PC-3 (cell line): Measurements from ENCODE around the gene DGAT2. TPM values are rescaled to one million over a fixed set of nuclear protein-coding genes. Genes with fewer than 3 reads are reported as not detected.

ENCODE experiments used
- ATAC-seq: fragments of 200-7000 bp; cut with Tn5 transposase; 2 replicates; pipeline ENCODE4 v1.9.1; 2020; ENCODE audit warnings: mild to moderate bottlenecking, moderate library complexity
- BruUV-seq: library from RNA; stranded (reverse); fragments of 400-500 nt; replicated peaks from 2 replicates; lab custom pipeline; 2021; lab: Mats Ljungman, UMichigan
- CTCF ChIA-PET: fragments of 300-600 bp; sonication (Branson Sonifier 250); formaldehyde crosslinking; loops from one replicate; lab custom pipeline; 2022; ENCODE audit warnings: antibody characterized with exemption; lab: Charles Lee
- POLR2A ChIA-PET: fragments of 300-600 bp; sonication (Branson Sonifier 250); formaldehyde crosslinking; loops from one replicate; lab custom pipeline; 2022; ENCODE audit warnings: antibody characterized with exemption; ENCODE audit not compliant: unreplicated experiment; lab: Charles Lee
- DNase-seq: peaks from one replicate; pipeline ENCODE4 v3.0.0-alpha.2; 2015
- H2AFZ ChIP-seq: fragments of 300-600 bp; sonication (generic); 2 replicates; pipeline ENCODE4 v1.6.0; 2016; ENCODE audit warnings: antibody characterized with exemption, low read length
- H3F3A ChIP-seq: fragments of 300-600 bp; sonication (generic); one replicate; pipeline ENCODE4 v1.6.0; 2017; ENCODE audit warnings: antibody characterized with exemption, low read length, control low read depth, mild to moderate bottlenecking; ENCODE audit not compliant: unreplicated experiment
- H3K27ac ChIP-seq: fragments of 300-600 bp; sonication (generic); 2 replicates; pipeline ENCODE4 v1.5.1; 2016; ENCODE audit warnings: mild to moderate bottlenecking, low read length
- H3K27me3 ChIP-seq: fragments of 300-600 bp; sonication (generic); 2 replicates; pipeline ENCODE4 v1.6.1; 2016; ENCODE audit warnings: low read length, mixed read lengths
- H3K36me3 ChIP-seq: fragments of 300-600 bp; sonication (generic); 2 replicates; pipeline ENCODE4 v1.6.1; 2016; ENCODE audit warnings: low read depth, mixed run types, low read length, mixed read lengths
- H3K4me1 ChIP-seq: fragments of 300-600 bp; sonication (generic); 2 replicates; pipeline ENCODE4 v1.5.1; 2016; ENCODE audit warnings: low read length; ENCODE audit not compliant: insufficient read depth
- H3K4me2 ChIP-seq: fragments of 300-600 bp; sonication (generic); 2 replicates; pipeline ENCODE4 v1.6.0; 2016; ENCODE audit warnings: low read length
- H3K4me3 ChIP-seq: fragments of 300-600 bp; sonication (generic); 2 replicates; pipeline ENCODE4 v1.5.1; 2016; ENCODE audit warnings: mild to moderate bottlenecking, low read length, mixed read lengths
- H3K79me2 ChIP-seq: fragments of 300-600 bp; sonication (generic); 2 replicates; pipeline ENCODE4 v1.6.1; 2017; ENCODE audit warnings: low read length, mixed read lengths
- H3K9ac ChIP-seq: fragments of 300-600 bp; sonication (generic); 2 replicates; pipeline ENCODE4 v1.6.0; 2016; ENCODE audit warnings: mild to moderate bottlenecking, low read length
- H3K9me2 ChIP-seq: fragments of 300-600 bp; sonication (generic); replicated peaks from 2 replicates; pipeline ENCODE4 v1.6.1; 2016; ENCODE audit warnings: mixed run types, low read length, mixed read lengths
- H3K9me3 ChIP-seq: fragments of 300-600 bp; sonication (generic); 2 replicates; pipeline ENCODE4 v1.6.1; 2016; ENCODE audit warnings: low read length, mixed read lengths
- H4K20me1 ChIP-seq: fragments of 300-600 bp; sonication (generic); 2 replicates; pipeline ENCODE4 v1.6.1; 2016; ENCODE audit warnings: low read length, mixed read lengths
- EZH2 ChIP-seq: fragments of 300-600 bp; sonication (generic); IDR thresholded peaks from one replicate; pipeline ENCODE4 v1.6.1; 2017; ENCODE audit warnings: antibody characterized with exemption, mild to moderate bottlenecking, low read length; ENCODE audit not compliant: unreplicated experiment
- EZH2phosphoT487 ChIP-seq: fragments of 300-600 bp; sonication (generic); IDR thresholded peaks from 2 replicates; pipeline ENCODE4 v1.6.1; 2018; ENCODE audit warnings: mild to moderate bottlenecking, antibody characterized with exemption, low read length, borderline replicate concordance
- intact Hi-C: fragments of 100-400 bp; cut with micrococcal nuclease; formaldehyde crosslinking; loops from 2 replicates; pipeline ENCODE4 v1.9.0; 2023
- total RNA-seq: library from RNA; depleted of rRNA; stranded (reverse); fragments of >200 nt; gene quantifications from 2 replicates; pipeline ENCODE4 v1.2.3, GENCODE V29; 2014
- TF ChIP-seq, protein P1 (sequence below): fragments of 300-600 bp; sonication (generic); conservative IDR thresholded peaks from 2 replicates; pipeline ENCODE4 v1.5.1; 2017; ENCODE audit warnings: antibody characterized with exemption, low read depth, mild to moderate bottlenecking, low read length

Gene DGAT2
- total RNA-seq, 1 experiment from 2014 or later: 14.3 TPM

DNA sequence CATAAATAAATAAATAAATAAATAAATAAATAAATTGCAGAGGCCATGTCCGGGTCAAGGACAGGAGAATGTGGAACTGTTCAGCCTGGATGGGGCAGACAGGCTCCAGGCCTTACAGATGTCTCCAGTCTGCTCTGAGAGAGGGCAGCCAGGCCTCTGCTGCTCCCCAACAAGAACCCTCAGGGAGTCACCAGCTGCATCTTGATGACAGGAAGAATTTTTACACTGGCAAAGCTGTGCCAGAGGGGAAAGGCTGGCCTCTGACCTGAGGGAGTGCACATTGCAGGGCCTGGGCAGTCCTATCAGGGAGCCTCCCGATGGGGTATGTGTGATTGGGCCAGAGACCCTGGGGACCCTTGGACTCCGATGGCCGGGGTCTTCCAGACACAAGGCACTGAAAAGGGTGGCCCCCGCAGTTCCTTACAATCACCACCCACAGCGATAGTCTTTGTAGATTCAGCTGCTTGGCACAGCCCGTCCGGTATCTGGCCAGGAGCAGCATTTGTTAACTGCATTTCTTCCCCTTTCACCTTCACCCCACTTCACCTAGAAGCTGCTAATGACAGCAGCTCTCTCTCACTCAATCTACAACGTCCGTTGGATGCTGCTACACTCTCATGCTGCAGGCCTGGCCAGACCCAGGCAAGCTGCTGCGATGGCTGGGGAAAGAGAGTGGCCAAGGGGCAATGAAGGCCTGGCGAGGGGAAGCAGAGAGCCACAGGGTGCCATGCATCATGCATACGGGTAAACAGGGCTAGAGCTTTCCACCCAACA lies 42.8 kb upstream of the DGAT2 start:
- no peaks in the 10 kb centered on the region for H3K36me3 ChIP-seq
- intact Hi-C loops: no loop called here
- H3K9ac ChIP-seq: no peak overlapping the region
- no TSS peak for BruUV-seq
- H3K27ac ChIP-seq: no peak overlapping the region
- no peaks in the 10 kb centered on the region for H3K9me3 ChIP-seq
- no peak overlapping the region for H3K4me3 ChIP-seq
- H3K4me2 ChIP-seq: no peak overlapping the region
- no peaks in the 10 kb centered on the region for H3F3A ChIP-seq
- ChIA-PET CTCF (no interaction called here), POLR2A (no interaction called here)
- H3K9me2 ChIP-seq: no peaks in the 10 kb centered on the region
- no peaks in the 10 kb centered on the region for H4K20me1 ChIP-seq
- ATAC-seq (no peak), DNase-seq (no peak)
- TF ChIP-seq EZH2phosphoT487 (no peak), EZH2 (no peak)
- TF ChIP-seq, protein P1, sequence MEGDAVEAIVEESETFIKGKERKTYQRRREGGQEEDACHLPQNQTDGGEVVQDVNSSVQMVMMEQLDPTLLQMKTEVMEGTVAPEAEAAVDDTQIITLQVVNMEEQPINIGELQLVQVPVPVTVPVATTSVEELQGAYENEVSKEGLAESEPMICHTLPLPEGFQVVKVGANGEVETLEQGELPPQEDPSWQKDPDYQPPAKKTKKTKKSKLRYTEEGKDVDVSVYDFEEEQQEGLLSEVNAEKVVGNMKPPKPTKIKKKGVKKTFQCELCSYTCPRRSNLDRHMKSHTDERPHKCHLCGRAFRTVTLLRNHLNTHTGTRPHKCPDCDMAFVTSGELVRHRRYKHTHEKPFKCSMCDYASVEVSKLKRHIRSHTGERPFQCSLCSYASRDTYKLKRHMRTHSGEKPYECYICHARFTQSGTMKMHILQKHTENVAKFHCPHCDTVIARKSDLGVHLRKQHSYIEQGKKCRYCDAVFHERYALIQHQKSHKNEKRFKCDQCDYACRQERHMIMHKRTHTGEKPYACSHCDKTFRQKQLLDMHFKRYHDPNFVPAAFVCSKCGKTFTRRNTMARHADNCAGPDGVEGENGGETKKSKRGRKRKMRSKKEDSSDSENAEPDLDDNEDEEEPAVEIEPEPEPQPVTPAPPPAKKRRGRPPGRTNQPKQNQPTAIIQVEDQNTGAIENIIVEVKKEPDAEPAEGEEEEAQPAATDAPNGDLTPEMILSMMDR: no peak
- H2AFZ ChIP-seq: no peak overlapping the region
- H3K27me3 ChIP-seq: no peaks in the 10 kb centered on the region
- no peaks in the 10 kb centered on the region for H3K79me2 ChIP-seq
- no peaks in the 10 kb centered on the region for H3K4me1 ChIP-seq

DNA sequence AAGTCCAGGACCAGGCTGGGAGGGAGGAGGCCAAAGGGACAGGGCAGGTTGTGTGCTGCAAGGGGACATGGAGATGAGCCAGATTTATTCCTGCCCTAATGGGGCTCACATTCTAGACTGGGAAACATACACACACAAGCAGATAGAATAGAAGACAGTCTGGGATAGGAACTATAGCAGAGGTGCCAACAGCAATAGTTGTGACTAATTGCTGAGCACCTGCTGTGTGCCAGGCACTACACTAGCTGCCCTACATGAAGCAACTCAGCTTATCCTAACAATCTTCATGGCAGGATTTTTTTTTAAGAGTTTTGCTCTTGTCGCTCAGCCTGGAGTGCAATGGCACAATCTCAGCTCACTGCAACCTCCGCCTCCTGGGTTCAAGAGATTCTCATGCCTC lies 39.6 kb upstream of the DGAT2 start:
- no peak for ATAC-seq
- H3K4me3 ChIP-seq: no peak overlapping the region
- intact Hi-C loops: no loop called here
- no peaks in the 10 kb centered on the region for H3K79me2 ChIP-seq
- no peaks in the 10 kb centered on the region for H3K27me3 ChIP-seq
- no peak overlapping the region for H3K9ac ChIP-seq
- no peaks in the 10 kb centered on the region for H3K9me2 ChIP-seq
- H4K20me1 ChIP-seq: no peaks in the 10 kb centered on the region
- no peaks in the 10 kb centered on the region for H3F3A ChIP-seq
- POLR2A ChIA-PET: no interaction called here
- H3K4me1 ChIP-seq: no peaks in the 10 kb centered on the region
- TF ChIP-seq EZH2: no peak
- no peak for TF ChIP-seq EZH2phosphoT487
- TF ChIP-seq, protein P1: no peak
- no peak overlapping the region for H2AFZ ChIP-seq
- BruUV-seq: no TSS peak
- H3K4me2 ChIP-seq: no peak overlapping the region
- no peaks in the 10 kb centered on the region for H3K36me3 ChIP-seq
- no peaks in the 10 kb centered on the region for H3K9me3 ChIP-seq
- CTCF ChIA-PET: no interaction called here
- DNase-seq: no peak
- no peak overlapping the region for H3K27ac ChIP-seq

DNA sequence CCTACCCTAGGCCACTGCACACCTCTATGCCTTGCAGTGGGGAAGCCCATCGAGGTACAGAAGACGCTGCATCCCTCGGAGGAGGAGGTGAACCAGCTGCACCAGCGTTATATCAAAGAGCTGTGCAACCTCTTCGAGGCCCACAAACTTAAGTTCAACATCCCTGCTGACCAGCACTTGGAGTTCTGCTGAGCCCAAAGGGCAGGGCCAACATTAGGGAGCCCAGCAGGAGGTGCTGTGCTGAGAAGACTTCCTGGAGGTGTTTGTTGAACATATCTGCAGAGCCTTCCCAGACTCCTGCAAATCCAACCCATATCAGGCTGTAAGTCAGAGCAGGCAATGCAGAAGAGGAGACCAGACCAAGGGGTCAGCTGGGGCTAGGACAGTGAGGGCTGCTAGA lies 37.5 kb upstream of the DGAT2 start:
- H4K20me1 ChIP-seq: no peaks in the 10 kb centered on the region
- ChIA-PET CTCF (no interaction called here), POLR2A (no interaction called here)
- no peaks in the 10 kb centered on the region for H3K9me3 ChIP-seq
- no peak overlapping the region for H3K9ac ChIP-seq
- H3F3A ChIP-seq: no peaks in the 10 kb centered on the region
- intact Hi-C loops: no loop called here
- H3K9me2 ChIP-seq: no peaks in the 10 kb centered on the region
- H3K4me1 ChIP-seq: peaks cover 7% of the 10 kb centered on the region; the same call in 1 of the 2 replicates
- H3K36me3 ChIP-seq: no peaks in the 10 kb centered on the region
- no peak for DNase-seq
- no peaks in the 10 kb centered on the region for H3K79me2 ChIP-seq
- H3K27ac ChIP-seq: no peak overlapping the region
- no peaks in the 10 kb centered on the region for H3K27me3 ChIP-seq
- TF ChIP-seq, protein P1: 0 out of 2 replicates have a peak, but pooled peaks have one; percentile 25
- TF ChIP-seq EZH2 (no peak), EZH2phosphoT487 (no peak)
- ATAC-seq: no peak
- H3K4me3 ChIP-seq: no peak overlapping the region
- H2AFZ ChIP-seq: no peak overlapping the region
- no TSS peak for BruUV-seq
- no peak overlapping the region for H3K4me2 ChIP-seq
